ENCODE data around the gene EN1.

- TF ChIP-seq CTCF (conservative IDR thresholded peaks at IDR 0.05 in 1 of 2, IDR thresholded peaks at IDR 0.05 in 1 of 2; ENCODE audit: extremely low read depth in 1 of 2, insufficient read depth in 1 of 2, low read depth in 1 of 2, low read length in 2 of 2) (no peak), EZH2 (IDR thresholded peaks at IDR 0.05; ENCODE audit: borderline replicate concordance, low read length) (no peak)
Observed at GRCh38 chr2:118859157-118859770, 11.8 kb upstream of the EN1 start.
